ENCODE results near the gene CORO2A.
"Not testable (repeated sequence)": the region's sequence is repeated elsewhere in the genome, so short reads cannot be mapped to it uniquely, and the experiment has no call there.

CORO2A gene

GRCh38 chr9:98176391-98177259, 15.8 kb downstream of the CORO2A start:
- no peaks in the 10 kb centered on the region for H3K9me3 ChIP-seq (ENCODE audit: control insufficient read depth, insufficient read depth, low read length)
- no peaks in the 10 kb centered on the region for H3K27me3 ChIP-seq (ENCODE audit: control insufficient read depth, insufficient read depth, low read length)
- H3K4me3 ChIP-seq (ENCODE audit: low read depth, low read length), result no peak overlapping the region
- H3K9ac ChIP-seq (ENCODE audit: low read depth, low read length), result no peak overlapping the region
- peaks cover 3% of the 10 kb centered on the region for H3K36me3 ChIP-seq (ENCODE audit: control insufficient read depth, insufficient read depth, low read length)
- peaks cover 6% of the 10 kb centered on the region for H3K4me1 ChIP-seq (ENCODE audit: control insufficient read depth, insufficient read depth, low read length)

- Histone ChIP-seq H3K36me3 (ENCODE audit: control insufficient read depth, insufficient read depth, low read length) (peaks cover under 1% of the 10 kb centered on the region), H3K27me3 (ENCODE audit: control insufficient read depth, insufficient read depth, low read length) (no peaks in the 10 kb centered on the region), H3K4me3 (ENCODE audit: low read depth, low read length) (no peak overlapping the region), H3K4me1 (ENCODE audit: control insufficient read depth, insufficient read depth, low read length) (peaks cover 7% of the 10 kb centered on the region), H3K9me3 (ENCODE audit: control insufficient read depth, insufficient read depth, low read length) (no peaks in the 10 kb centered on the region), H3K9ac (ENCODE audit: low read depth, low read length) (no peak overlapping the region)
Observed at GRCh38 chr9:98175762-98176161, 16.7 kb downstream of the CORO2A start.

GRCh38 chr9:98175028-98175569, 17.3 kb downstream of the CORO2A start:
- Histone ChIP-seq H3K9me3 (ENCODE audit: control insufficient read depth, insufficient read depth, low read length) (no peaks in the 10 kb centered on the region), H3K36me3 (ENCODE audit: control insufficient read depth, insufficient read depth, low read length) (no peaks in the 10 kb centered on the region), H3K4me1 (ENCODE audit: control insufficient read depth, insufficient read depth, low read length) (peaks cover 7% of the 10 kb centered on the region), H3K4me3 (ENCODE audit: low read depth, low read length) (no peak overlapping the region), H3K9ac (ENCODE audit: low read depth, low read length) (no peak overlapping the region), H3K27me3 (ENCODE audit: control insufficient read depth, insufficient read depth, low read length) (no peaks in the 10 kb centered on the region)

- H3K9ac ChIP-seq (ENCODE audit: low read depth, low read length); H3K4me1 ChIP-seq (ENCODE audit: control insufficient read depth, insufficient read depth, low read length): not testable (repeated sequence)
Observed at GRCh38 chr9:98174502-98174918, 17.9 kb downstream of the CORO2A start.

GRCh38 chr9:98173181-98173580, 19.3 kb downstream of the CORO2A start:
- Histone ChIP-seq H3K9me3 (ENCODE audit: control insufficient read depth, insufficient read depth, low read length) (no peaks in the 10 kb centered on the region), H3K4me3 (ENCODE audit: low read depth, low read length) (no peak overlapping the region), H3K4me1 (ENCODE audit: control insufficient read depth, insufficient read depth, low read length) (peaks cover 14% of the 10 kb centered on the region), H3K27me3 (ENCODE audit: control insufficient read depth, insufficient read depth, low read length) (no peaks in the 10 kb centered on the region), H3K9ac (ENCODE audit: low read depth, low read length) (no peak overlapping the region), H3K36me3 (ENCODE audit: control insufficient read depth, insufficient read depth, low read length) (no peaks in the 10 kb centered on the region)

More at GRCh38 chr9:98174502-98174918, 17.9 kb downstream of the CORO2A start:
- H3K9me3 ChIP-seq (ENCODE audit: control insufficient read depth, insufficient read depth, low read length); H3K36me3 ChIP-seq (ENCODE audit: control insufficient read depth, insufficient read depth, low read length); H3K4me3 ChIP-seq (ENCODE audit: low read depth, low read length); H3K27me3 ChIP-seq (ENCODE audit: control insufficient read depth, insufficient read depth, low read length): not testable (repeated sequence)

GRCh38 chr9:98172604-98173003, 19.8 kb downstream of the CORO2A start:
- H3K9ac ChIP-seq (ENCODE audit: low read depth, low read length), result no peak overlapping the region
- H3K36me3 ChIP-seq (ENCODE audit: control insufficient read depth, insufficient read depth, low read length), result no peaks in the 10 kb centered on the region
- peaks cover 14% of the 10 kb centered on the region for H3K4me1 ChIP-seq (ENCODE audit: control insufficient read depth, insufficient read depth, low read length)
- no peak overlapping the region for H3K4me3 ChIP-seq (ENCODE audit: low read depth, low read length)
- no peaks in the 10 kb centered on the region for H3K27me3 ChIP-seq (ENCODE audit: control insufficient read depth, insufficient read depth, low read length)
- no peaks in the 10 kb centered on the region for H3K9me3 ChIP-seq (ENCODE audit: control insufficient read depth, insufficient read depth, low read length)

GRCh38 chr9:98171176-98171925, 21.1 kb downstream of the CORO2A start:
- Histone ChIP-seq H3K36me3 (ENCODE audit: control insufficient read depth, insufficient read depth, low read length) (no peaks in the 10 kb centered on the region), H3K9ac (ENCODE audit: low read depth, low read length) (no peak overlapping the region), H3K4me1 (ENCODE audit: control insufficient read depth, insufficient read depth, low read length) (peaks cover 14% of the 10 kb centered on the region), H3K4me3 (ENCODE audit: low read depth, low read length) (no peak overlapping the region), H3K27me3 (ENCODE audit: control insufficient read depth, insufficient read depth, low read length) (no peaks in the 10 kb centered on the region), H3K9me3 (ENCODE audit: control insufficient read depth, insufficient read depth, low read length) (no peaks in the 10 kb centered on the region)

- Histone ChIP-seq H3K27me3 (ENCODE audit: control insufficient read depth, insufficient read depth, low read length) (no peaks in the 10 kb centered on the region), H3K4me1 (ENCODE audit: control insufficient read depth, insufficient read depth, low read length) (peaks cover 11% of the 10 kb centered on the region), H3K4me3 (ENCODE audit: low read depth, low read length) (no peak overlapping the region), H3K9me3 (ENCODE audit: control insufficient read depth, insufficient read depth, low read length) (no peaks in the 10 kb centered on the region), H3K36me3 (ENCODE audit: control insufficient read depth, insufficient read depth, low read length) (no peaks in the 10 kb centered on the region), H3K9ac (ENCODE audit: low read depth, low read length) (no peak overlapping the region)
Observed at GRCh38 chr9:98168941-98169488, 23.4 kb downstream of the CORO2A start.

- no peaks in the 10 kb centered on the region for H3K9me3 ChIP-seq (ENCODE audit: control insufficient read depth, insufficient read depth, low read length)
- H3K27me3 ChIP-seq (ENCODE audit: control insufficient read depth, insufficient read depth, low read length), result no peaks in the 10 kb centered on the region
- no peak overlapping the region for H3K9ac ChIP-seq (ENCODE audit: low read depth, low read length)
- H3K4me3 ChIP-seq (ENCODE audit: low read depth, low read length), result no peak overlapping the region
- H3K36me3 ChIP-seq (ENCODE audit: control insufficient read depth, insufficient read depth, low read length), result no peaks in the 10 kb centered on the region
- H3K4me1 ChIP-seq (ENCODE audit: control insufficient read depth, insufficient read depth, low read length), result peaks cover 11% of the 10 kb centered on the region
Observed at GRCh38 chr9:98168153-98168780, 24.2 kb downstream of the CORO2A start.

GRCh38 chr9:98164912-98165311, 27.5 kb downstream of the CORO2A start:
- no peak overlapping the region for H3K4me3 ChIP-seq (ENCODE audit: low read depth, low read length)
- no peaks in the 10 kb centered on the region for H3K36me3 ChIP-seq (ENCODE audit: control insufficient read depth, insufficient read depth, low read length)
- no peaks in the 10 kb centered on the region for H3K27me3 ChIP-seq (ENCODE audit: control insufficient read depth, insufficient read depth, low read length)
- H3K9ac ChIP-seq (ENCODE audit: low read depth, low read length), result no peak overlapping the region
- no peaks in the 10 kb centered on the region for H3K9me3 ChIP-seq (ENCODE audit: control insufficient read depth, insufficient read depth, low read length)
- peaks cover 7% of the 10 kb centered on the region for H3K4me1 ChIP-seq (ENCODE audit: control insufficient read depth, insufficient read depth, low read length)

- Histone ChIP-seq H3K27me3 (ENCODE audit: control insufficient read depth, insufficient read depth, low read length) (no peaks in the 10 kb centered on the region), H3K4me3 (ENCODE audit: low read depth, low read length) (no peak overlapping the region), H3K36me3 (ENCODE audit: control insufficient read depth, insufficient read depth, low read length) (no peaks in the 10 kb centered on the region), H3K9ac (ENCODE audit: low read depth, low read length) (no peak overlapping the region), H3K4me1 (ENCODE audit: control insufficient read depth, insufficient read depth, low read length) (no peaks in the 10 kb centered on the region), H3K9me3 (ENCODE audit: control insufficient read depth, insufficient read depth, low read length) (no peaks in the 10 kb centered on the region)
Observed at GRCh38 chr9:98162613-98163012, 29.8 kb downstream of the CORO2A start.
